PC-3 (cell line): ENCODE results near the gene IDE. TPM values are rescaled to one million over a fixed set of nuclear protein-coding genes. Genes with fewer than 3 reads are reported as not detected.

Experiments used
- ATAC-seq: fragments of 200-7000 bp; cut with Tn5 transposase; 2 replicates; pipeline ENCODE4 v1.9.1; 2020; ENCODE audit warnings: mild to moderate bottlenecking, moderate library complexity
- BruUV-seq: library from RNA; stranded (reverse); fragments of 400-500 nt; replicated peaks from 2 replicates; lab custom pipeline; 2021; lab: Mats Ljungman, UMichigan
- CTCF ChIA-PET: fragments of 300-600 bp; sonication (Branson Sonifier 250); formaldehyde crosslinking; loops from one replicate; lab custom pipeline; 2022; ENCODE audit warnings: antibody characterized with exemption; lab: Charles Lee
- POLR2A ChIA-PET: fragments of 300-600 bp; sonication (Branson Sonifier 250); formaldehyde crosslinking; loops from one replicate; lab custom pipeline; 2022; ENCODE audit warnings: antibody characterized with exemption; ENCODE audit not compliant: unreplicated experiment; lab: Charles Lee
- DNase-seq: peaks from one replicate; pipeline ENCODE4 v3.0.0-alpha.2; 2015
- H2AFZ ChIP-seq: fragments of 300-600 bp; sonication (generic); 2 replicates; pipeline ENCODE4 v1.6.0; 2016; ENCODE audit warnings: antibody characterized with exemption, low read length
- H3F3A ChIP-seq: fragments of 300-600 bp; sonication (generic); one replicate; pipeline ENCODE4 v1.6.0; 2017; ENCODE audit warnings: antibody characterized with exemption, low read length, control low read depth, mild to moderate bottlenecking; ENCODE audit not compliant: unreplicated experiment
- H3K27ac ChIP-seq: fragments of 300-600 bp; sonication (generic); 2 replicates; pipeline ENCODE4 v1.5.1; 2016; ENCODE audit warnings: mild to moderate bottlenecking, low read length
- H3K27me3 ChIP-seq: fragments of 300-600 bp; sonication (generic); 2 replicates; pipeline ENCODE4 v1.6.1; 2016; ENCODE audit warnings: low read length, mixed read lengths
- H3K36me3 ChIP-seq: fragments of 300-600 bp; sonication (generic); 2 replicates; pipeline ENCODE4 v1.6.1; 2016; ENCODE audit warnings: low read depth, mixed run types, low read length, mixed read lengths
- H3K4me1 ChIP-seq: fragments of 300-600 bp; sonication (generic); 2 replicates; pipeline ENCODE4 v1.5.1; 2016; ENCODE audit warnings: low read length; ENCODE audit not compliant: insufficient read depth
- H3K4me2 ChIP-seq: fragments of 300-600 bp; sonication (generic); 2 replicates; pipeline ENCODE4 v1.6.0; 2016; ENCODE audit warnings: low read length
- H3K4me3 ChIP-seq: fragments of 300-600 bp; sonication (generic); 2 replicates; pipeline ENCODE4 v1.5.1; 2016; ENCODE audit warnings: mild to moderate bottlenecking, low read length, mixed read lengths
- H3K79me2 ChIP-seq: fragments of 300-600 bp; sonication (generic); 2 replicates; pipeline ENCODE4 v1.6.1; 2017; ENCODE audit warnings: low read length, mixed read lengths
- H3K9ac ChIP-seq: fragments of 300-600 bp; sonication (generic); 2 replicates; pipeline ENCODE4 v1.6.0; 2016; ENCODE audit warnings: mild to moderate bottlenecking, low read length
- H3K9me2 ChIP-seq: fragments of 300-600 bp; sonication (generic); replicated peaks from 2 replicates; pipeline ENCODE4 v1.6.1; 2016; ENCODE audit warnings: mixed run types, low read length, mixed read lengths
- H3K9me3 ChIP-seq: fragments of 300-600 bp; sonication (generic); 2 replicates; pipeline ENCODE4 v1.6.1; 2016; ENCODE audit warnings: low read length, mixed read lengths
- H4K20me1 ChIP-seq: fragments of 300-600 bp; sonication (generic); 2 replicates; pipeline ENCODE4 v1.6.1; 2016; ENCODE audit warnings: low read length, mixed read lengths
- CTCF ChIP-seq: fragments of 300-600 bp; sonication (generic); conservative IDR thresholded peaks from 2 replicates; pipeline ENCODE4 v1.5.1; 2017; ENCODE audit warnings: antibody characterized with exemption, low read depth, mild to moderate bottlenecking, low read length
- EZH2 ChIP-seq: fragments of 300-600 bp; sonication (generic); IDR thresholded peaks from one replicate; pipeline ENCODE4 v1.6.1; 2017; ENCODE audit warnings: antibody characterized with exemption, mild to moderate bottlenecking, low read length; ENCODE audit not compliant: unreplicated experiment
- EZH2phosphoT487 ChIP-seq: fragments of 300-600 bp; sonication (generic); IDR thresholded peaks from 2 replicates; pipeline ENCODE4 v1.6.1; 2018; ENCODE audit warnings: mild to moderate bottlenecking, antibody characterized with exemption, low read length, borderline replicate concordance
- intact Hi-C: fragments of 100-400 bp; cut with micrococcal nuclease; formaldehyde crosslinking; loops from 2 replicates; pipeline ENCODE4 v1.9.0; 2023
- total RNA-seq: library from RNA; depleted of rRNA; stranded (reverse); fragments of >200 nt; gene quantifications from 2 replicates; pipeline ENCODE4 v1.2.3, GENCODE V29; 2014

Gene IDE
- total RNA-seq, 1 experiment from 2014 or later, result 28.7 TPM

GRCh38 chr10:92475357-92475868 lies 98.5 kb downstream of the IDE start:
- no TSS peak for BruUV-seq

GRCh38 chr10:92470026-92470425 lies 103.9 kb downstream of the IDE start:
- BruUV-seq, result no TSS peak
- Histone ChIP-seq H3F3A (no peaks in the 10 kb centered on the region), H3K79me2 (no peaks in the 10 kb centered on the region), H3K36me3 (peaks cover 6% of the 10 kb centered on the region), H3K4me2 (no peak overlapping the region), H3K9me2 (no peaks in the 10 kb centered on the region), H3K4me1 (no peaks in the 10 kb centered on the region), H3K9me3 (no peaks in the 10 kb centered on the region), H2AFZ (no peak overlapping the region), H3K9ac (no peak overlapping the region), H4K20me1 (no peaks in the 10 kb centered on the region), H3K4me3 (no peak overlapping the region), H3K27ac (no peak overlapping the region), H3K27me3 (no peaks in the 10 kb centered on the region)
- CTCF ChIA-PET, result no interaction called here
- intact Hi-C loops, result no loop called here
- DNase-seq (no peak), ATAC-seq (no peak)
- POLR2A ChIA-PET, result no interaction called here
- no peak for TF ChIP-seq EZH2
- no peak for TF ChIP-seq CTCF
- TF ChIP-seq EZH2phosphoT487, result no peak

More at GRCh38 chr10:92475357-92475868, 98.5 kb downstream of the IDE start:
- no peak overlapping the region for H3K4me2 ChIP-seq
- ATAC-seq (no peak), DNase-seq (no peak)
- H3K36me3 ChIP-seq, result peaks cover 9% of the 10 kb centered on the region; the same call in 1 of the 2 replicates
- no peaks in the 10 kb centered on the region for H3K79me2 ChIP-seq
- ChIA-PET POLR2A (no interaction called here), CTCF (no interaction called here)
- TF ChIP-seq CTCF, result no peak
- no peak for TF ChIP-seq EZH2phosphoT487
- no peak for TF ChIP-seq EZH2
- no peaks in the 10 kb centered on the region for H3K9me2 ChIP-seq
- no peaks in the 10 kb centered on the region for H3F3A ChIP-seq
- H3K27ac ChIP-seq, result no peak overlapping the region
- no peak overlapping the region for H3K9ac ChIP-seq
- H3K4me3 ChIP-seq, result no peak overlapping the region
- H4K20me1 ChIP-seq, result no peaks in the 10 kb centered on the region
- H3K9me3 ChIP-seq, result no peaks in the 10 kb centered on the region
- no peak overlapping the region for H2AFZ ChIP-seq
- no peaks in the 10 kb centered on the region for H3K4me1 ChIP-seq
- intact Hi-C loops, result no loop called here
- no peaks in the 10 kb centered on the region for H3K27me3 ChIP-seq

- Histone ChIP-seq H3K9me2 (no peaks in the 10 kb centered on the region), H3K9me3 (no peaks in the 10 kb centered on the region), H3K27ac (no peak overlapping the region), H3K4me2 (no peak overlapping the region), H3K9ac (no peak overlapping the region), H2AFZ (no peak overlapping the region), H3F3A (no peaks in the 10 kb centered on the region), H3K4me3 (no peak overlapping the region), H3K4me1 (no peaks in the 10 kb centered on the region), H3K27me3 (no peaks in the 10 kb centered on the region), H4K20me1 (no peaks in the 10 kb centered on the region), H3K79me2 (no peaks in the 10 kb centered on the region), H3K36me3 (no peaks in the 10 kb centered on the region; the same call in 1 of the 2 replicates)
- no TSS peak for BruUV-seq
- ATAC-seq, result no peak
- intact Hi-C loops, result no loop called here
- TF ChIP-seq EZH2phosphoT487, result no peak
- no peak for TF ChIP-seq CTCF
- TF ChIP-seq EZH2, result no peak
- POLR2A ChIA-PET, result no interaction called here
- CTCF ChIA-PET, result no interaction called here
- DNase-seq, result no peak
These were observed 109.5 kb downstream of the IDE start for GRCh38 chr10:92464364-92464763.
